Stomach (tissue), 9 donors: ENCODE results near the gene S100A12. TPM values are rescaled to one million over a fixed set of nuclear protein-coding genes. Genes with fewer than 3 reads are reported as not detected.
A peak's percentile ranks its signal among the peaks of the same experiment; 100 is the strongest.

Source experiments
- DNase-seq, 2 donors: peaks; one replicate each; pipeline versions ENCODE4 v3.0.0 to v3.0.0-alpha.2; 2013 to 2019
- H3K27ac ChIP-seq, 5 donors: fragments of 200-600 bp in 4 of 5; sonication (generic) in 4 of 5; one replicate each; pipeline ENCODE4 v1.5.1; 2013 to 2019; ENCODE audit warnings: mild to moderate bottlenecking in 1 of 5, moderate library complexity in 1 of 5
- H3K27me3 ChIP-seq, 3 donors: fragments of 200-600 bp; sonication (generic); one replicate each; pipeline ENCODE4 v1.5.1; 2017 to 2019; ENCODE audit warnings: mixed run types in 1 of 3
- H3K36me3 ChIP-seq, 4 donors: fragments of 200-600 bp; sonication (generic); 1 replicate in 3 of 4; 2 replicates in 1 of 4; pipeline ENCODE4 v1.5.1; 2016 to 2019
- H3K4me1 ChIP-seq, 4 donors: fragments of 200-600 bp; sonication (generic); one replicate each; pipeline ENCODE4 v1.5.1; 2016 to 2019
- H3K4me3 ChIP-seq, 4 donors: fragments of 200-600 bp; sonication (generic) in 3 of 4; one replicate each; pipeline ENCODE4 v1.5.1; 2016 to 2019; ENCODE audit warnings: mild to moderate bottlenecking in 1 of 4
- H3K9me3 ChIP-seq, 4 donors: fragments of 200-600 bp; sonication (generic); one replicate each; pipeline ENCODE4 v1.5.1; 2016 to 2019
- CTCF ChIP-seq, 7 experiments: fragments of 450-650 bp in 4 of 7; fragments of 200-600 bp in 3 of 7; sonication (generic) in 3 of 7; IDR thresholded peaks; one replicate each; pipeline ENCODE4 v1.5.1; 2016 to 2019; ENCODE audit warnings: antibody characterized with exemption in 7 of 7, control low read depth in 2 of 7, mild to moderate bottlenecking in 1 of 7
- EP300 ChIP-seq: sonication (generic); formaldehyde crosslinking; IDR thresholded peaks from one replicate; pipeline ENCODE4 v1.6.1; 2017; ENCODE audit warnings: antibody characterized with exemption
- POLR2A ChIP-seq, 4 donors: fragments of 450-650 bp; IDR thresholded peaks; one replicate each; pipeline ENCODE4 v1.6.1; 2016; ENCODE audit warnings: antibody characterized with exemption in 4 of 4, control low read depth in 2 of 4, mild to moderate bottlenecking in 1 of 4, moderate library complexity in 1 of 4
- POLR2AphosphoS5 ChIP-seq, 3 donors: sonication (generic); formaldehyde crosslinking; IDR thresholded peaks; one replicate each; pipeline ENCODE4 v1.6.1; 2016; ENCODE audit warnings: antibody characterized with exemption in 3 of 3
- WGBS, 5 donors: extraction: QIAGEN DNeasy Blood & Tissue Kit in 3 of 5; methylation state at CpG; one replicate each; pipeline versions ENCODE4 v1.1.5 to v1.1.7; 2013 to 2018; 5-methylcytosine and 5-hydroxymethylcytosine counted together
- intact Hi-C: fragments of 100-400 bp; cut with DNase I; formaldehyde crosslinking; loops from one replicate; pipeline ENCODE4 v1.15.1; 2023; ENCODE audit warnings: low total_unique reads
- polyA plus RNA-seq, 3 donors: library from polyadenylated mRNA; stranded (reverse); fragments of 200-250 nt; gene quantifications; one replicate each; pipeline ENCODE4 v1.2.3, GENCODE V29; 2013
- total RNA-seq, 5 donors: library from RNA; depleted of rRNA; stranded (reverse); fragments of >200 nt; gene quantifications; one replicate each; pipeline versions ENCODE4 v1.1.0 to v1.2.3, GENCODE V29; 2014 to 2016
- donor health status: healthy with polysubstance abuse.
- donor health status: Bipolar disorder and iron deficiency.
- donor health status: healthy.

The S100A12 gene
- total and polyA plus RNA-seq, 8 donors: 8.2 to 58.3 (median 16.3) TPM; not detected in 4

- TF ChIP-seq EP300 (no peak), POLR2AphosphoS5 (IDR thresholded peaks at IDR 0.05) (no peak), POLR2A (IDR thresholded peaks at IDR 0.05) (no peak), CTCF (IDR thresholded peaks at IDR 0.05) (no peak)
- Histone ChIP-seq H3K9me3 (peaks cover 0 to 10% (median 5%) of the 10 kb centered on the region in 4 donors), H3K4me3 (no peak overlapping the region), H3K4me1 (no peaks in the 10 kb centered on the region), H3K36me3 (no peaks in the 10 kb centered on the region), H3K27me3 (peaks cover 0 to 31% (median 10%) of the 10 kb centered on the region in 3 donors), H3K27ac (peak overlapping the region in 2 of 5 donors; percentile 39 to 60)
- no peak for DNase-seq
- intact Hi-C loops: no loop called here
- 79 to 90% (median 86%) methylated on average over 4 of the region's 4 CpGs for WGBS, 5 donors
Observed at GRCh38 chr1:153387001-153387400, 11.6 kb upstream of the S100A12 start.

GRCh38 chr1:153386500-153386901 is 11.1 kb upstream of the S100A12 start:
- WGBS, 5 donors: 53 to 72% (median 66%) methylated on average over 5 of the region's 5 CpGs
- Histone ChIP-seq H3K36me3 (no peaks in the 10 kb centered on the region), H3K9me3 (peaks cover 0 to 15% (median 10%) of the 10 kb centered on the region in 4 donors), H3K4me3 (no peak overlapping the region), H3K4me1 (no peaks in the 10 kb centered on the region), H3K27ac (peak overlapping the region in 2 of 5 donors; percentile 51 to 69), H3K27me3 (peaks cover 0 to 30% (median 6%) of the 10 kb centered on the region in 3 donors)
- intact Hi-C loops: no loop called here
- peak in 1 of 2 donors; percentile 29 for DNase-seq
- peak in 1 of 3 donors; percentile 15 for TF ChIP-seq POLR2AphosphoS5 (IDR thresholded peaks at IDR 0.05)
- TF ChIP-seq EP300: no peak

DNA sequence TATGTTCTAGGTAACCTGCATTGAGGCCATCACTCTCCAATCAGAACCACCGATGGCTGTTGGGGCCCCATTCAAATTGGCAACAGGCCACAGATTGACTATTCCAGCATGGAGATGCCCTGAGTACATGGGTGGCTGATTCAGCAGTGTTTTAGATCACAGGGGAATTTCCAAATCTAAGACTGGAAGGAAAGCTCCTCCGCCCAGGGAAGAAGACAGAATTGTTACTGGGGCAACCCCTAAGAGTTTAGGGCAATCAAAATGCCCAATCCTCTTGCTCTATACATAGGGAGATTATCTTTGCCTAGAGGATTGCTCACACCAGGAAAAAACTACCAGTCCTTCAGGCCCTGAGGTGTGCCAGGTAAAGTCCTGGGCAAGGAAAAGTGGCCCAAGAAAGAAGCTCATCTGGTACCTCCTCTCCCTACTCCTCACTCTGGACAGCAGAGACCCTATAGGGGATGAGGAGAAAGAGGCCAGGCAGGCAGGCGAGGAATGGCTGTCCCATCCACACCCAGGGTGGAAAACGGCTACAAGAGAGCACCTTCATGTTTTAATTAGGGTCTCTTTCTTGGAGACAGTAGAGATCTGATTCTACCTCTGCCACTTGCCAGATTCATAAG is 9.6 kb upstream of the S100A12 start:
- Histone ChIP-seq H3K36me3 (no peaks in the 10 kb centered on the region), H3K27ac (peak overlapping the region in 1 of 5 donors; percentile 69), H3K27me3 (peaks cover 0 to 15% (median 3%) of the 10 kb centered on the region in 3 donors), H3K4me1 (no peaks in the 10 kb centered on the region), H3K9me3 (peaks cover 0 to 24% (median 15%) of the 10 kb centered on the region in 4 donors), H3K4me3 (no peak overlapping the region)
- DNase-seq: no peak
- intact Hi-C loops: no loop called here
- 72 to 78% (median 73%) methylated on average over 4 of the region's 4 CpGs for WGBS, 5 donors
- no peak for TF ChIP-seq POLR2AphosphoS5 (IDR thresholded peaks at IDR 0.05)
- no peak for TF ChIP-seq CTCF (IDR thresholded peaks at IDR 0.05)
- no peak for TF ChIP-seq EP300
- no peak for TF ChIP-seq POLR2A (IDR thresholded peaks at IDR 0.05)

DNA sequence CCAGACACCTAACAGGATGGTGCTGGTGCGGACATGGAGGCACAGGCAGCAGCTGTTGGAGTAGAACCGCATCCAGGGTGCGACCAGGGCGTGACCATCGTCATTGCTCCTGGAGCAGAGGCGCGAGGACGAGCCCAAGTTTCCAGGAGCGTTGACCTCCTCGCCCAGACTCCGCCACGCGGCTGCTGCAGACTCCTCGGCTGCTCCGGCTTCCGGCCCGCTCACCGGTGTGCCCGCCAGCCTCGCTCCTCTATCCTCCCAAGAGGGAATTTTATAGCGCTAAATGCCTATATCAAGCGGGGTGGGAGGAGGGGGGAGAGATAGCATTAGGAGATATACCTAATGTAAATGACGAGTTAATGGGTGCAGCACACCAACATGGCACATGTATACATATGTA is 5.3 kb upstream of the S100A12 start:
- intact Hi-C loops: no loop called here
- Histone ChIP-seq H3K27ac (no peak overlapping the region), H3K4me1 (no peaks in the 10 kb centered on the region), H3K36me3 (no peaks in the 10 kb centered on the region), H3K4me3 (no peak overlapping the region), H3K9me3 (peaks cover 0 to 24% (median 18%) of the 10 kb centered on the region in 4 donors), H3K27me3 (peaks cover 0 to 11% (median 3%) of the 10 kb centered on the region in 3 donors)
- WGBS, 5 donors: 91 to 94% (median 92%) methylated on average over 20 to 23 of the region's 23 CpGs
- no peak for TF ChIP-seq CTCF (IDR thresholded peaks at IDR 0.05)
- TF ChIP-seq POLR2A (IDR thresholded peaks at IDR 0.05): no peak
- no peak for TF ChIP-seq EP300
- no peak for TF ChIP-seq POLR2AphosphoS5 (IDR thresholded peaks at IDR 0.05)
- DNase-seq: no peak

GRCh38 chr1:153379591-153379990 is 4.2 kb upstream of the S100A12 start:
- peaks cover 0 to 24% (median 18%) of the 10 kb centered on the region in 4 donors for H3K9me3 ChIP-seq
- H3K4me1 ChIP-seq: no peaks in the 10 kb centered on the region
- DNase-seq: no peak
- no peak overlapping the region for H3K27ac ChIP-seq
- no peak overlapping the region for H3K4me3 ChIP-seq
- no peaks in the 10 kb centered on the region for H3K36me3 ChIP-seq
- H3K27me3 ChIP-seq: peaks cover 0 to 9% (median 3%) of the 10 kb centered on the region in 3 donors
- intact Hi-C loops: no loop called here
- 82 to 89% (median 86%) methylated on average over 10 of the region's 10 CpGs for WGBS, 5 donors
- TF ChIP-seq POLR2A (IDR thresholded peaks at IDR 0.05) (no peak), CTCF (IDR thresholded peaks at IDR 0.05) (no peak), EP300 (no peak), POLR2AphosphoS5 (IDR thresholded peaks at IDR 0.05) (no peak)
